Immature natural killer cell (primary cell): ENCODE data around the gene SH3PXD2A. TPM values are rescaled to one million over a fixed set of nuclear protein-coding genes. Genes with fewer than 3 reads are reported as not detected.

Source experiments
- DNase-seq, 3 donors: peaks; one replicate each; pipeline ENCODE4 v3.0.0; 2022; ENCODE audit warnings: mixed read lengths in 1 of 3
- H3K27ac Mint-ChIP-seq, 6 donors: one replicate each; pipeline ENCODE4 v1.8.0; 2020; ENCODE audit warnings: mixed read lengths in 6 of 6, mild to moderate bottlenecking in 5 of 6, inconsistent platforms in 4 of 6, moderate library complexity in 3 of 6
- H3K27me3 Mint-ChIP-seq, 3 donors: one replicate each; pipeline ENCODE4 v1.8.0; 2020 to 2021; ENCODE audit warnings: low read depth in 3 of 3, mild to moderate bottlenecking in 3 of 3, mixed read lengths in 3 of 3, moderate library complexity in 3 of 3, inconsistent platforms in 1 of 3
- H3K36me3 Mint-ChIP-seq, 3 donors: one replicate each; pipeline ENCODE4 v1.8.0; 2020; ENCODE audit warnings: mixed read lengths in 3 of 3, inconsistent platforms in 2 of 3, mild to moderate bottlenecking in 2 of 3
- H3K4me1 Mint-ChIP-seq, 2 donors: one replicate each; pipeline ENCODE4 v1.8.0; 2020; ENCODE audit warnings: inconsistent platforms in 2 of 2, mild to moderate bottlenecking in 2 of 2, mixed read lengths in 2 of 2, moderate library complexity in 1 of 2
- H3K4me3 Mint-ChIP-seq, 5 donors: one replicate each; pipeline ENCODE4 v1.8.0; 2020; ENCODE audit warnings: mild to moderate bottlenecking in 5 of 5, mixed read lengths in 5 of 5, inconsistent platforms in 3 of 5, moderate library complexity in 3 of 5
- H3K9me3 Mint-ChIP-seq, 6 donors: one replicate each; pipeline ENCODE4 v1.8.0; 2020; ENCODE audit warnings: mild to moderate bottlenecking in 6 of 6, mixed read lengths in 6 of 6, inconsistent platforms in 4 of 6, moderate library complexity in 3 of 6
- polyA plus RNA-seq, 3 donors: library from polyadenylated mRNA; unstranded; fragments of 300-500 nt; fragmentation: Illumina TruSeq; gene quantifications; one replicate each; pipeline ENCODE4 v1.2.3, GENCODE V29; 2021

Gene SH3PXD2A
- polyA plus RNA-seq, 3 donors from 2014 or later = 0.07 to 0.43 TPM; not detected in 1

DNA sequence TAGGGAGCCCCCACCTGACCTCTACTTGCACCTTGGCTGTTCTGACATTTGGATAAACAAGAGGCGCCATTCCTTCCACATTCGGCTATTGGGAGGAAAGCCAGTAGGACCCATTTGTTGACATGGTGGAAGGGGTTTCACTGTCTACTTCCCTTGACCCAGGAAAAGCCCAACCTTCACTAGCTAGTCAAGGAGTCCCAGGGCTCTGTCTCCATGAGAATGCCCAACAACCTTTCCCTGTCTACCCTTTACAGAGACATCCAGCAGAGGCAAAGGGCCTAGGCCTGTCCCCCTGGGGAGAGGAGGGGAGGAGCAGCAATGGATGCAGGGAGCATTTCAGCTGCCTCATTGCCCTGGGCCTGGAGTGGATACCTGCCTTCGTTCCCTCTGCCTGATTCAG lies 225.8 kb downstream of the SH3PXD2A start:
- H3K4me1 Mint-ChIP-seq = peaks cover 0 to 13% of the 10 kb centered on the region in 2 donors
- H3K9me3 Mint-ChIP-seq = no peaks in the 10 kb centered on the region
- peak overlapping the region in 1 of 6 donors; percentile 40 for H3K27ac Mint-ChIP-seq
- no peaks in the 10 kb centered on the region for H3K36me3 Mint-ChIP-seq
- peaks cover 0 to 2% (median 0%) of the 10 kb centered on the region in 3 donors for H3K27me3 Mint-ChIP-seq
- H3K4me3 Mint-ChIP-seq = no peak overlapping the region
- no peak for DNase-seq

DNA sequence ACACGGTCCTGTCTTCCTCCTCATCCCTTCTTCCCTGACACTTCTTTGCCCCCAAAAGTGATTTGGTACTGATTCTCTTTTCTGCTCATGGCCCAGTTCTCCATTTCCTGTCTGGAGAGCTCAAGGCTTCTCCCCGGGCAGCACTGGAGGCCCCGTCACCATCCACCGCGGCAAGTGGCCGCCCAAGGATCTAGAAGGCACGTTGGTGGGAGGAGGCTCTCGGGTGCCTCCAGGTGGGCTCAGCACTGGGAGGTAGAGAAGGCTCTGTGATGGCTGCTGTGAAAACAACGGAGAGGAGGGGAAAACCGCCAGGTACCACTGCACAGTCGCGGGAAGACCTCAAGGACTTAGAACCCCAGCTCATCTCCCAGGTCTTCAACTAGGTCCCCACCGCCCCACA lies 227.5 kb downstream of the SH3PXD2A start:
- Mint-ChIP-seq H3K4me3 (no peak overlapping the region), H3K27me3 (peaks cover 0 to 2% (median 0%) of the 10 kb centered on the region in 3 donors), H3K4me1 (peaks cover 0 to 11% of the 10 kb centered on the region in 2 donors), H3K36me3 (no peaks in the 10 kb centered on the region), H3K9me3 (no peaks in the 10 kb centered on the region), H3K27ac (no peak overlapping the region)
- no peak for DNase-seq

DNA sequence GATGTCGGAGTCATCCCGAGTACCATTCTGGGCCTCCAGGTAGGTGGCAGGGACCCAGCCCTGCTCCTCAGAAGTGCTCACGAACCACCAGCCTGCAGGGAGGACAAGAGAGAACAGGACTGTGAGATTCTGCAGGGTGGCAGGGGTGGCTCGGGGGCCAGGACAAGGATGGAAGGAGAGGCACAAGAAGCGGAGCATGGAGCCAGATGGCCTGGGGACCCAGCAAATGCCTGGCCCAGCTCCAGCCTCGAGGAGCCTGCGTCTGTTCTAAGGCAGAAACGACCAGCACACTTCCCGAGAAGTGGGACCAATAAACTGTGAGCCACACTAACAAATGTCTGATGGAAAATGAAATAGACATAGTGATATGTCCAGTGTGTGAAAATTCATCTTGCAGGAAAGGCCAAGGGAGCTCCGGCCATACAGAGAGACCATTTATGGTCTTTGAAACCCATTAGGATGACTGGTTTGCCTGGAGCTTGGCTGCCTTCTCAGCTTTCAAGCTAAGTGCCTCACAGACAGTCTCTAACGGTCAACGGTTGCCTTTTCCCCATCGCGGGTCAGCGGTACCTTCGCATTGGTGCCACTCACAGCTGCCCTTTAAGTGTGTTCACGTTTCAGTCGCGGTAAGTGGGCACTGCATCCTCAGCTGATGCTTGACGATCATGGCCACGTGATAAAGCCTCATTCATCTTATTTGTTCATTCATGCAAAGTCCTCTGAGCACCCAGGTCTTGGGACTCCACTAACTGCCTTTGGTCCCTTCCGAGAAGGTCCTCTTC lies 228.1 kb downstream of the SH3PXD2A start:
- H3K9me3 Mint-ChIP-seq = no peaks in the 10 kb centered on the region
- no peak overlapping the region for H3K4me3 Mint-ChIP-seq
- H3K27ac Mint-ChIP-seq = no peak overlapping the region
- peaks cover 0 to 5% of the 10 kb centered on the region in 2 donors for H3K4me1 Mint-ChIP-seq
- H3K36me3 Mint-ChIP-seq = no peaks in the 10 kb centered on the region
- peaks cover 0 to 2% (median 0%) of the 10 kb centered on the region in 3 donors for H3K27me3 Mint-ChIP-seq
- no peak for DNase-seq

DNA sequence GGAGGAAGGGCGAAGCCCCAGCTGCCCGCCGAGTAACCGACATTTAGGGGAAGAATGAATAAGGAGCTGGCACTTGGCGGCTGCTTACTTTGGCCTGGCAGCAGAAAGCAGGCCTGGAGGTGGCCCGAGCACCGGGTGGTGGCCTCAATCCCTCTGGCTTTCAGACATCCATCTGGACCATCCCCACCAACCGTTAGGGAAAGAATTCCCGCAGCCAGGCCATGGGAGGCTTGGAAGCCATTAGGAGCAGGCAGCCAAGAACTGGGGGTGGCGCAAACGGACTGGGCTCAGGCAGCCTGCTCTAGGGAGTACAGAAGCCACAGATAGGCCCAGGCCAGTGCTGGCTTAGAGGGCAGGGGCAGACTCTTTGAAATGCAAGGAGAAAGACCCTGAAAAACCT lies 229.2 kb downstream of the SH3PXD2A start:
- no peaks in the 10 kb centered on the region for H3K36me3 Mint-ChIP-seq
- no peaks in the 10 kb centered on the region for H3K4me1 Mint-ChIP-seq
- DNase-seq = no peak
- H3K4me3 Mint-ChIP-seq = no peak overlapping the region
- peaks cover 0 to 2% (median 2%) of the 10 kb centered on the region in 3 donors for H3K27me3 Mint-ChIP-seq
- H3K27ac Mint-ChIP-seq = no peak overlapping the region
- no peaks in the 10 kb centered on the region for H3K9me3 Mint-ChIP-seq

DNA sequence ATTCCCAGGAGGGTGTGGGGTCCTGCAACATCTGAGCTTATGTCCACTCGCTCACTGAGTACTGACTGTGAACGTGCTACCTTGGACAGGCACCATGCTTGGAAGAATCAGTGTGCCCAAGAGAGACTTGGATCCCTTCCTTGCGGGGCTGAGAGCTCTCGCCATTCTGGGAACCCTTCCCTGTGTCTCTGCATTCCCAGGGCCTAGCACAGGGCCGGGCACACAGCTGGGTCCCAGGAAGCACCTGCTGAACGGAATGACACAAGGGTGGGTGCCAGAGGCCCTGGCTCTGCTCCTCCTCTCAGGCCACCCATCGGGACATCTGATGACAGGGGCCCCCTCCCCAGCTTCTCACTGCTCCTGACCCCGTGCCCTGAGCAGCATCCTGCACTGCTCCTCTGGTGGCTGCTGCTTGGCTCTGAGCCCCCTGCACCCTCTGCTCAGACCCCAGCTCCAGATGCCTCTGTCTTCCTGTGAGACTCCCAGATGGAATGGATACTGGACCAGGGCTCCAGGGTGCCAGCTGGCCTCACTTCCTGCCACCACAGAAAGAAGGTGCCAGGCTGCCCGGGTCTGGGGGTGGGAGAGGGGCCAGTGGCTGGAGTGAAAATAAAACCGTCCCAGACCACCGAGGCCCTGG lies 232.3 kb downstream of the SH3PXD2A start:
- Mint-ChIP-seq H3K4me3 (no peak overlapping the region), H3K9me3 (no peaks in the 10 kb centered on the region), H3K27me3 (peaks cover 0 to 2% (median 2%) of the 10 kb centered on the region in 3 donors), H3K27ac (no peak overlapping the region), H3K36me3 (peaks cover 0 to 3% (median 0%) of the 10 kb centered on the region in 3 donors), H3K4me1 (no peaks in the 10 kb centered on the region)
- DNase-seq = no peak

DNA sequence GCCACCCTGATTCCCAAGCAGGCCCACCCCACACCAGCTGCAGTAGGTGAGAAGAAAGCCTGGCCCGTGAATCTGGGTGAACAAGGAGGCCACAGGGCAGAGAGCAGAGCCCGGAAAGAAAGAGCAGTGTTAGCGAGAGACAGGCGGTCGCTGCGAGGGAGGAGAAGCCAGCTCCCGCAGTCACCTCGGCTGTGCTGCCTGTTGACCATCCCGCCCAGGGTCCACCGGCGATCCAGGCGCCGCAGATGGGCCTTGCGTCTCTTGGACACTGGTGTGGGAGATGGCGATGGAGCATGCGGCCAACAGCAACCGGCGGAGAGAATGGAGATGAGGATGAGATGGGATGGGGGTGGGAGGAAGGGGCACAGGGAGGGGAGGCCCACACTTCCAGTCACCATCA lies 233.1 kb downstream of the SH3PXD2A start:
- H3K36me3 Mint-ChIP-seq = peaks cover 0 to 3% (median 0%) of the 10 kb centered on the region in 3 donors

DNA sequence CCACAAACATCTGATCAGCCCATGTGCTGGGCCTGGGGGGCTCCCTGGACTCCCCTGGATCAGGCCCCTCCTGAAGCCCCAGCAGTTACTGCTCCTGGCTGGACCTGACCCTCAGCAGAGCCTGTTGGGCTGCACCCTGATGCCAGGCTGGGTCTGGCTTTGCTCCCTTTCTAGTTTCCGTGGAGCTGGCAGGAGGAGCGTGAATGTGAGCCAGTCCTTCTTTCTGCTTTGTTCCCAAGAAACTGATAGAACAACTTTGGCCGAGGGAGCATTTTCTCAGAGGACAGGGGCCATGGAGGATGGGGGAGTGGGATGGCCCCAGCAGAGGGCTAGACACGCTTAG lies 233.6 kb downstream of the SH3PXD2A start:
- no peak overlapping the region for H3K4me3 Mint-ChIP-seq
- H3K9me3 Mint-ChIP-seq = no peaks in the 10 kb centered on the region
- H3K36me3 Mint-ChIP-seq = peaks cover 0 to 3% (median 0%) of the 10 kb centered on the region in 3 donors
- no peak overlapping the region for H3K27ac Mint-ChIP-seq
- no peak for DNase-seq
- no peaks in the 10 kb centered on the region for H3K4me1 Mint-ChIP-seq
- peaks cover 0 to 2% (median 0%) of the 10 kb centered on the region in 3 donors for H3K27me3 Mint-ChIP-seq

More for the DNA sequence above, 233.1 kb downstream of the SH3PXD2A start:
- no peaks in the 10 kb centered on the region for H3K9me3 Mint-ChIP-seq
- H3K27ac Mint-ChIP-seq = no peak overlapping the region
- H3K4me1 Mint-ChIP-seq = no peaks in the 10 kb centered on the region
- H3K27me3 Mint-ChIP-seq = peaks cover 0 to 2% (median 2%) of the 10 kb centered on the region in 3 donors
- no peak overlapping the region for H3K4me3 Mint-ChIP-seq
- DNase-seq = no peak

DNA sequence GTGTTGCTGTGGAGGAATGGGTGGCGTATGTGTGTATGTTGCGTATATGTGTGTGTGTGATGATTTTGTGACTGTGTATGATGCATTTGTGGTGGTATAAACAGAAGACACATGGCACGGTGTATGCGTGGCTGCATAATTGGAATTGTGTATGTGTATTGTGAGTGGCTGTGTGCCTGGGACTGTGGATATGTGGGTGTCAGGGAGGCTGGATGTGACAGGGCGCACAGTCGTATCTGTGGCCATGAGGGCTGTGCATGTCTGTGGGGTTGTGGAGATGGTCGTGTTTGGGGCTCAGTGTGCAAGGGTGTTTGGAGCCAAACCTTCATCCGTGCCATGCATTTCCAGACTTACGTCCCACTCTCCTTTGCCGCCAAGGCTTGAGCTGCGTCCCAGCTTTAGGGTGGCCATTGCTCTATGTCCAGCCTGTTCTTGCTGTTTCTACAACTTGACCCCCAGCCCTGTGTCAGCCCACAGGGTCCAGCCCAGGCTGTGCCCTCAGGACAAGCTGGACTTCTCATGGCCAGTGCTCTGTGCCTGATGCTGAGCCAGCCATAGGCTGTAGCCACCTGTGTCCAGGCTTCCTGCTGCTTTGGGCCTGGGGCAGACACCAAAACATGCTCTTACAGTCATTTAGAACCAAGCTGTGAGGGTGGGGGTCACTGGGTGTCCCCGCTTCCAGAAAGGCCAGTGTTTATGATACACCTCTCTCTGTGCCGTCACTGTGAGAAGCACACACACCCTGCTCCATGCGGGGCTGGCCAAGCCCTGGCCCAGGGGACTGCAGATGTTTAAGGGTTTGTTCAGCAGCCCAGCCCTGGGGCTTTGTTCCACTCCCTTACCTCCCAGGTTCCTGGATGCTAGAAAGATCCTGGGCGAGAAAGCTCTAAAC lies 234.2 kb downstream of the SH3PXD2A start:
- no peaks in the 10 kb centered on the region for H3K4me1 Mint-ChIP-seq
- DNase-seq = no peak
- no peak overlapping the region for H3K27ac Mint-ChIP-seq
- no peak overlapping the region for H3K4me3 Mint-ChIP-seq
- no peaks in the 10 kb centered on the region for H3K9me3 Mint-ChIP-seq
- peaks cover 0 to 2% (median 0%) of the 10 kb centered on the region in 3 donors for H3K27me3 Mint-ChIP-seq
- H3K36me3 Mint-ChIP-seq = peaks cover 0 to 3% (median 0%) of the 10 kb centered on the region in 3 donors

DNA sequence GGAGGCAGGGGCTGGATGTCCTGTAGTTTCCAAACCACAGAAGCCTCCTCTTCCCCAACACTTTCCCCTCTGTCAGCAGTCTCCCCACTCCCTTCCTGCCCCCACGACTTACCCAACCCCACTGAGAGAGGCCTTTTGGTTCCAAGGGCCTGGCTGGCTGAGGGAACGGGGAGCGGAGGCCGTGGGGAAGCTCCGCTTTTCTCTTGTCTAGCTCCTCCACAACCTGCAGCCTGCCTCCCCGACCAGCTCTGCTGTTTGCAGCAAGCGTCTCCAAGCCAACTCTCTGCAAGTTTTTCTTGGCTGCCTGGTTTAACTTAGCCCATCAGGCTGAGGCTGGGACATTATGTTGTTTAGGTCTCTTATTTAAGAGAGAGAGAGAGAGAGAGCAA lies 235.0 kb downstream of the SH3PXD2A start:
- H3K4me3 Mint-ChIP-seq = no peak overlapping the region
- no peak overlapping the region for H3K27ac Mint-ChIP-seq
- H3K27me3 Mint-ChIP-seq = peaks cover 0 to 2% (median 0%) of the 10 kb centered on the region in 3 donors
- no peaks in the 10 kb centered on the region for H3K4me1 Mint-ChIP-seq
- peaks cover 0 to 3% (median 0%) of the 10 kb centered on the region in 3 donors for H3K36me3 Mint-ChIP-seq
- DNase-seq = no peak
- no peaks in the 10 kb centered on the region for H3K9me3 Mint-ChIP-seq

DNA sequence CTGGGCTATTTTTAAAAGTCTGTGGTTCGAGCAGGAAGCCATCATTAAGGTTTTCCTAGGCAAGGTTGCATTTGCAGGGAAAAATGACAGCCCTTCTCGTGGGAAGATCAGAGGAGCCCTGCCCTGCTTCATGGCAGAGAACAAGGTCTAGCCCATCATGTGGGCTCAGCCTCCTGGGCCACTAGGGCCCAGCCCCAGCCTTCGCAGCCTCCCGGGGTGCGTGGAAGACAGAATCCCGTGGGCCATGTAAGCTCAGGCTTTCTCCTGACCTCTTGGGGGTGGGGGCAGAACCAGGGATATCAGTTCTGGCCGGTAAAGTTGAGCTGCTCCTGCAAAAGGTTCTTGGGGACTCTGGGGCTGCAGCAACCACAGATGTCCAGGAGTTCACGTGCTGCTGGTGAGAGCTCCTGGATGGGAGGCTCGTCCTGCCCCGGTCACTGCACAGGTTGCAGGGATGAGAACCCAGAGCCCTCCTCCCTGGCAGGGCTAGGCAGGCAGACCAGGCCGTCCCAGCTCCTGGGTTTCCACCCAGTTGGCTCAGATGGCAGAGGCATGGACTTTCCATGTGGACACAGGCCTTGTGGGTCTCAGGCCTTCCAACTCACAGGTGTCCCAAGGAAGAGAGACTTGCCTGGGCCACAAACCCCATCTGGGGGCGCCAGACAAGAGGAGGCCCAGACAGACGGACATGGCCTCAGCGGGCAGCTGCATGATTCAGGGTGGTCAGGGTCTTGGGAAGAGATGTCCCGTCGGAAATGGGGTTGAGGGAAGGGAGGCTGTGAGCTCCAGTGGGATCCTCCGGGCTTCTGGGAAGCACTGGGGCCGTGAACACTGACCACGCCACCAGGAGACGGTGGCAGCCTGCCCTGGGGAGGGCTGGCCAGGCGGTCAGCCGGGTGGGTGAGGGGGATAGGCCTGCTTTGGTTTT lies 235.7 kb downstream of the SH3PXD2A start:
- H3K4me3 Mint-ChIP-seq = no peak overlapping the region
- no peak for DNase-seq
- H3K36me3 Mint-ChIP-seq = peaks cover 0 to 3% (median 0%) of the 10 kb centered on the region in 3 donors
- H3K27ac Mint-ChIP-seq = no peak overlapping the region
- no peaks in the 10 kb centered on the region for H3K4me1 Mint-ChIP-seq
- no peaks in the 10 kb centered on the region for H3K9me3 Mint-ChIP-seq
- H3K27me3 Mint-ChIP-seq = peaks cover 0 to 2% (median 0%) of the 10 kb centered on the region in 3 donors

DNA sequence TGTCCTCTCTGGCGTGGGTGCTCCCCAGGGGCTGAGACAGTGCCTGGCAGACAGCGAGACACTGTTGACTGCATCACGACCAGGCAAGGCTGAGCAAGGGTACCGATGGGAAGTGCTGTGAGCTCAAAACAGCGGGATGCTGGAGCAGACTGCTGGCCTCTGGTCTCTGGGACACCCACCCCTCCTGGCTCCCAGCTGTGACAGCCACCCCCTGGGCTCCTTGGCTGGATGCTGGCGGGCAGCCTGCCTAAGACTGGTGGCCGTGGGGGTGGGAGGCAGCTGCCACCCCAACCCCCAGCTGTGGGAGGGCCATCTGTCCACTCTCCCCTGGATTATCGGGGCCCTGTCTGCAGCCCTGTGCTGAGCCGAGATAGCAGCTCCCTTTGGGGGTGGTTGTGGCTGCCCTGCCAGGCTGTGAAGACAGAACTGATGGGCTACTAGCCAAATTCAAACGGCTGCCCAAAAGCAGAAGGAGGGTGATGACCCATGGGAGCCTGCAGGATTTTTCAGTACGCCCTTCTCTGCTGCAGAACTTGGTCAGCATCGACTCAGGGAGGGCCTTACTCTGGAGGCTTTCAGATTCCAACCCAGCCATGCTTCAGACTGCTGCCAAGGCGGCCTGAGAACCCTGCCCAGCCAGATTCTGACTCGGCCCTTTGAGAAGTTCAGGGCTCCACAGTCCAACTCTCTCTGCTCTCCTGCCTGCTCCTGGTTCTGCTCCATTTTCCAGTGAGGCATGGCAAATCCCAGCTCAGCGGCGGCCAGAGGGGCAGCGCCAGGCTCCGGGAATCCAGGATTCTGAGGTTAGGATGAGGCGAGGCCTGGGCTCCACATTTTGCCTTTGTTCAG lies 236.6 kb downstream of the SH3PXD2A start:
- Mint-ChIP-seq H3K27me3 (peaks cover 0 to 2% (median 0%) of the 10 kb centered on the region in 3 donors), H3K9me3 (no peaks in the 10 kb centered on the region), H3K4me3 (no peak overlapping the region), H3K27ac (no peak overlapping the region), H3K4me1 (no peaks in the 10 kb centered on the region), H3K36me3 (peaks cover 0 to 3% (median 0%) of the 10 kb centered on the region in 3 donors)
- no peak for DNase-seq

DNA sequence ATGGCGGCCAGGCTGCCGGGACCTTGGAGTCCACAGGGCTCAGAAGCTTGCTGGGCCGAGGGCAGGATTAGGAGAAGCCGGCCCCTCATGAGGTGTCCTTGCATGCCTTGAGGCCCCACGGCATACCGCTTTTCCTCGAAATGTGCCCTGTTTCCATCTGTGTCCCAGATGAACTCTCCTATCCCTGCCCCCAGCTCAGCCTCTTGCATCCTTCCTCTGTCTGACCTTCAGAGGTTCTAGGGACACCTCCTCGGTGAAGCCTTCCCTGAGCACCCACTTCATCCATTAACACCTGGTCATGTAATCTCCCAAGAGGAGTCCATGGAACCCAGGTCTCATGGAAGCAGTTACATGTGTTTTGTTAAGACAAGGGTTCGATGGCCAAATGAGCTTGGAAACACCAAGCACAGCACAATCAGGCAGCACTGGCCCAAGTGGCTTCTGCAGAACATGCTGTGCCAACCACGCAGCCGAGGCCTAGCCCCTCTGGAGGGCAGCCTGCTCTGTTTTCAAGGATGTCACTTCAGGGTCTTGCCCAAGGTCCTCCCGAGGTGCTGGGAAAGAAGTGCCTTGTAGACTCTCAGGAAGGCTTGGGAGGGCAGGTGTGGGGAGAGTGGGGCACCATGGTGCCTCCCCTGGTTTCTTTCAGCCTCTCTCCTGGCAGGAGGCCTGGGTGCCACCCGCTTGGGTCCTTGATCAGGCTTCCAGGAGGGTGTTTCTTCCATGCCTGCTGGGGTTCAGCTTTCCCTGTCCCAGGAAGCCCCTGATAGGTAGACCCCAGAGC lies 237.6 kb downstream of the SH3PXD2A start:
- no peak overlapping the region for H3K27ac Mint-ChIP-seq

More for the DNA sequence above, 237.6 kb downstream of the SH3PXD2A start:
- H3K4me3 Mint-ChIP-seq = no peak overlapping the region
- peaks cover 0 to 2% (median 0%) of the 10 kb centered on the region in 3 donors for H3K27me3 Mint-ChIP-seq
- no peaks in the 10 kb centered on the region for H3K4me1 Mint-ChIP-seq
- peaks cover 0 to 3% (median 0%) of the 10 kb centered on the region in 3 donors for H3K36me3 Mint-ChIP-seq
- H3K9me3 Mint-ChIP-seq = no peaks in the 10 kb centered on the region
- no peak for DNase-seq
